OCI-LY7 (cell line): Measurements from ENCODE around the gene FAM24A. TPM values are rescaled to one million over a fixed set of nuclear protein-coding genes. Genes with fewer than 3 reads are reported as not detected.

ENCODE experiments used
- BruUV-seq: library from RNA; stranded (reverse); fragments of 400-500 nt; replicated peaks from 2 replicates; lab custom pipeline; 2021; lab: Mats Ljungman, UMichigan
- CTCF ChIA-PET: fragments of 300-600 bp; sonication (Branson Sonifier 250); formaldehyde crosslinking; loops from one replicate; lab custom pipeline; 2022; ENCODE audit warnings: antibody characterized with exemption; ENCODE audit not compliant: unreplicated experiment; lab: Charles Lee
- POLR2A ChIA-PET: fragments of 300-600 bp; sonication (Branson Sonifier 250); formaldehyde crosslinking; loops from one replicate; lab custom pipeline; 2022; ENCODE audit warnings: antibody characterized with exemption; lab: Charles Lee
- DNase-seq: peaks from one replicate; pipeline ENCODE4 v3.0.0-alpha.2; 2015; ENCODE audit warnings: low spot score
- H2AFZ ChIP-seq: fragments of 200-600 bp; sonication (generic), shearing (Covaris generic); 2 replicates; pipeline ENCODE4 v1.6.1; 2014; ENCODE audit warnings: mild to moderate bottlenecking, antibody characterized with exemption, low read length, moderate library complexity
- H3K27ac ChIP-seq: fragments of 200-600 bp; sonication (generic); 2 replicates; pipeline ENCODE4 v1.5.1; 2014; ENCODE audit warnings: mixed run types, low read depth, mild to moderate bottlenecking, moderate library complexity, low read length, inconsistent platforms; ENCODE audit not compliant: poor library complexity, severe bottlenecking
- H3K36me3 ChIP-seq: fragments of 200-600 bp; sonication (generic); 2 replicates; pipeline ENCODE4 v1.6.1; 2014; ENCODE audit warnings: mild to moderate bottlenecking, antibody characterized with exemption, low read length, moderate library complexity, mixed read lengths; ENCODE audit not compliant: insufficient read depth
- H3K4me1 ChIP-seq: fragments of 200-600 bp; sonication (generic); 2 replicates; pipeline ENCODE4 v1.5.1; 2014; ENCODE audit warnings: mild to moderate bottlenecking, low read length; ENCODE audit not compliant: insufficient read depth, poor library complexity, severe bottlenecking
- H3K4me2 ChIP-seq: fragments of 200-600 bp; sonication (generic); 2 replicates; pipeline ENCODE4 v1.6.1; 2014; ENCODE audit warnings: mild to moderate bottlenecking, low read length
- H3K4me3 ChIP-seq: fragments of 200-600 bp; sonication (generic); 2 replicates; pipeline ENCODE4 v1.5.1; 2014; ENCODE audit warnings: mild to moderate bottlenecking, low read depth, low read length; ENCODE audit not compliant: poor library complexity, severe bottlenecking
- H3K79me2 ChIP-seq: fragments of 200-600 bp; sonication (generic); 2 replicates; pipeline ENCODE4 v1.6.1; 2016; ENCODE audit warnings: low read depth, mild to moderate bottlenecking, low read length, moderate library complexity, mixed read lengths; ENCODE audit not compliant: insufficient read depth
- H3K9me2 ChIP-seq: fragments of 200-600 bp; sonication (generic); 2 replicates; pipeline ENCODE4 v1.6.1; 2016; ENCODE audit warnings: mild to moderate bottlenecking, low read length, mixed read lengths; ENCODE audit not compliant: insufficient read depth
- H3K9me3 ChIP-seq: fragments of 200-600 bp; sonication (generic); 2 replicates; pipeline ENCODE4 v1.6.1; 2014; ENCODE audit warnings: mild to moderate bottlenecking, mixed run types, low read length, mixed read lengths
- H4K20me1 ChIP-seq: fragments of 200-600 bp; sonication (generic); 2 replicates; pipeline ENCODE4 v1.6.1; 2014; ENCODE audit warnings: mild to moderate bottlenecking, antibody characterized with exemption, low read length, moderate library complexity, mixed read lengths; ENCODE audit not compliant: insufficient read depth
- CTCF ChIP-seq: fragments of 200-600 bp; sonication (generic); conservative IDR thresholded peaks from 2 replicates; pipeline ENCODE4 v1.5.1; 2014; ENCODE audit warnings: mild to moderate bottlenecking, antibody characterized with exemption, low read length, moderate library complexity, mixed read lengths
- EZH2phosphoT487 ChIP-seq: fragments of 200-600 bp; sonication (generic); IDR thresholded peaks from 2 replicates; pipeline ENCODE4 v1.6.1; 2018; ENCODE audit warnings: low read depth, borderline replicate concordance, mild to moderate bottlenecking, mixed run types, antibody characterized with exemption, low read length, moderate library complexity, mixed read lengths
- intact Hi-C: fragments of 100-400 bp; cut with micrococcal nuclease; formaldehyde crosslinking; loops from one replicate; pipeline ENCODE4 v1.10.0; 2022; ENCODE audit not compliant: unreplicated experiment
- total RNA-seq, 2 experiments: library from RNA; depleted of rRNA in 1 of 2; stranded (reverse); fragments of >200 nt in 1 of 2; shearing (Covaris generic) in 1 of 2; gene quantifications; 2 replicates each; pipeline ENCODE4 v1.2.3, GENCODE V29; 2014 to 2022

Gene FAM24A
- total RNA-seq, 2 experiments from 2014 or later, result not detected

- Histone ChIP-seq H3K27ac (no peak overlapping the region), H3K9me3 (no peaks in the 10 kb centered on the region), H3K79me2 (peaks cover 22% of the 10 kb centered on the region; the same call in 1 of the 2 replicates), H3K4me3 (peak overlapping the region; percentile 79), H3K4me2 (peak overlapping the region; percentile 79), H2AFZ (peak overlapping the region; percentile 49), H3K36me3 (peaks cover 6% of the 10 kb centered on the region; the same call in 1 of the 2 replicates), H3K4me1 (no peaks in the 10 kb centered on the region), H4K20me1 (no peaks in the 10 kb centered on the region), H3K9me2 (no peaks in the 10 kb centered on the region)
- ChIA-PET POLR2A (interaction anchor here (0.5 kb wide), 1 partner anchor 904 kb away, joined by 4 read pairs; the partner anchor contains the start of gene NSMCE4A), CTCF (no interaction called here)
- intact Hi-C loops, result loop anchor here (2.0 kb wide), 1 partner anchor 74 kb away; no protein-coding TSS in a partner anchor
- TF ChIP-seq EZH2phosphoT487, result no peak
- no peak for TF ChIP-seq CTCF
- peak; percentile 11 for DNase-seq
- TSS peak; percentile 71 for BruUV-seq
Measured at GRCh38 chr10:122878799-122879338, 31.5 kb upstream of the FAM24A start.

- peak within 1 kb of the TSS; percentile 64 for H3K27ac ChIP-seq
- H3K4me3 ChIP-seq, result peak within 1 kb of the TSS; percentile 79
- intact Hi-C loops, result loop anchor here (2.0 kb wide), 1 partner anchor 73 kb away; no protein-coding TSS in a partner anchor
- H3K4me1 ChIP-seq, result no peaks in the 10 kb centered on the region
- peaks cover 22% of the 10 kb centered on the region; the same call in 1 of the 2 replicates for H3K79me2 ChIP-seq
- BruUV-seq, result no TSS peak
- peak within 1 kb of the TSS; percentile 79 for H3K4me2 ChIP-seq
- peak within 1 kb of the TSS; percentile 53 for H2AFZ ChIP-seq
- ChIA-PET POLR2A (no interaction called here), CTCF (no interaction called here)
- no peak for TF ChIP-seq CTCF
- TF ChIP-seq EZH2phosphoT487, result no peak
- H3K9me3 ChIP-seq, result no peaks in the 10 kb centered on the region
- H4K20me1 ChIP-seq, result no peaks in the 10 kb centered on the region
- DNase-seq, result peak; percentile 93
- peaks cover 6% of the 10 kb centered on the region; the same call in 1 of the 2 replicates for H3K36me3 ChIP-seq
- H3K9me2 ChIP-seq, result no peaks in the 10 kb centered on the region
Measured at GRCh38 chr10:122879339-122880273, 30.8 kb upstream of the FAM24A start, which contains the start of gene FAM24B. FAM24B (minus strand) TSS chr10:122879581; CDS start chr10:122850515, 29,066 bp downstream.
